IPS-11a (cell line): ENCODE data around the gene TUBG1.
A peak's percentile ranks its signal among the peaks of the same experiment; 100 is the strongest.

ENCODE experiments used
- H3K4me3 ChIP-seq: one replicate; pipeline ENCODE4 v1.5.1; 2013; ENCODE audit warnings: low read depth, low read length, control low read depth

The TUBG1 gene

DNA sequence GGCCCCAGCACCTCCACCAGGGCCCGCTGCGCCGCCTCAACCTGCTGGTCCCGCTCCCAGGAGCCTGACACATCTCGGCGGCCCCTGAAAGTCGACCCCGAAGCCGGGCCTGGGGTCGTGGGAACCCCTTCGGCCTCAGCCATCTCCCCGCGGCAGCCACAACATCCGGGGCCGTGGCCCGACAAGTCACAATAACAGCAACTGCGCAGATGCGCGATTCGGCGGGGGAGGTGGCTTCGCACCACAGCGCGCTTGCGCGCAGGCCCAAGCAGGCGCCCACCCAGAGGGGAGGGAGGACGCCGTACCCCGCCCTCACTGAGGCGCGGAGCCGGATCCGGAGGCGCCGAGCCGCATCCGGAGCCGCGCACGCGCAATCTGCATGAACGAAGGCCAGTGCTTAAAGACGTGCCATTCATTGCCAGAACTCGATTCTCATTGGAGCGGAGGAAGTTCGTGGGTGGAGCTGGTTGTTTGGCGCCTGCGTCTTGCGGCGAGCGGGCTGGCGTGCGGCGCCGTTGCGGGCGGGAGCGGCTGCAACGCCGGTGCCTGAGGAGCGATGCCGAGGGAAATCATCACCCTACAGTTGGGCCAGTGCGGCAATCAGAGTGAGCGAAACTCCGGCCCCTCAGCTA lies at the start of gene TUBG1, which contains the start of gene RETREG3:
Gene TUBG1, plus strand, starts transcription at position 502 of the 632 bp plus-strand sequence. Its CDS starts 55 bp downstream, at position 557.
Gene RETREG3, minus strand, starts transcription at position 193 of the 632 bp plus-strand sequence. Its CDS starts 50 bp downstream, at position 143.
- H3K4me3 ChIP-seq = peak within 1 kb of the TSS; percentile 90

DNA sequence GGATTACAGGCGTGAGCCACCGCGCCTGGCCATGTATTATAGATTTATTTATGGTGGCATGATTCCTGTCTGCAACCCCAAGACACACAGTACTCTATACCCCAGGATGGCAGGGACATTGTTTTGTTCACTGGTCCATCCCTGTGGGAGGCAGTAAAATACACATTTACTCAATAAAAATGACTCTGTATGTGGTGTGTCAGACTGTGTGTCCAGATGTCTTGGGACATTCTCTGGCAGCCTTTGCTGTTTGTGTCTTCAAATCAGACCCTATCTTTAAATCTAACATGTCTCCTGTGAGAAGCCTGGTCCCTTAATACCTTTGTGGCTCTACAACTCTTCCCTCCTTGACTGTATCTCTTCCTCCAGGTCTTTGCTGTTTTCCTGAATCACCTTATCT lies 49.2 kb upstream of the TUBG1 start:
- H3K4me3 ChIP-seq = no peak overlapping the region

DNA sequence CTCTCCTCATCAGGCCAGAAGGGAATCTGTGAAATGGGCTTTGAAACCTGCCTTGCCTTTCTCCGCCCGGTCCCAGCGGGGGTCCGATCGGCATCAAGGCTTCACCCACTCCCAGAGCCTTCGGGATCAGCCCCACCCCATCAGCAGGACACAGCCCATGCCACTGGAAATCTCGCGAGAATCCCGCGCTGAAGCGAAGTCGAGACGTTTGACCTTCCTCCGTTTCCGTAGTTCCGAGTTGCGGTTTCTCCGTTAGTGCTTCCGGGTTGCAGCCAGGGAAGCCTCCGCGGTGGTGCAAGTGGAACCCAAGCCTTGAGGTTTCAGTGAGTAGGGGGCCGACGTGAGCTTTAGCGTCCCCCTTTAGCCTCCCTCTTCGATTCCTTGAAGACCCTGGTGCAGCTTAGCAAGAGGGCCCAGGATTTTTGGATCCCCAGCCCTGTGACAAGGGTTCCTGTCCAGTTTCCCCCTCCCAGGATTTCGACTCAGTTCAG lies 47.5 kb upstream of the TUBG1 start, which contains the start of gene COASY:
Gene COASY, plus strand, starts transcription at position 252 of the 491 bp plus-strand sequence. CDS start 475 bp downstream, outside the sequence.
- peak within 1 kb of the TSS; percentile 94 for H3K4me3 ChIP-seq

DNA sequence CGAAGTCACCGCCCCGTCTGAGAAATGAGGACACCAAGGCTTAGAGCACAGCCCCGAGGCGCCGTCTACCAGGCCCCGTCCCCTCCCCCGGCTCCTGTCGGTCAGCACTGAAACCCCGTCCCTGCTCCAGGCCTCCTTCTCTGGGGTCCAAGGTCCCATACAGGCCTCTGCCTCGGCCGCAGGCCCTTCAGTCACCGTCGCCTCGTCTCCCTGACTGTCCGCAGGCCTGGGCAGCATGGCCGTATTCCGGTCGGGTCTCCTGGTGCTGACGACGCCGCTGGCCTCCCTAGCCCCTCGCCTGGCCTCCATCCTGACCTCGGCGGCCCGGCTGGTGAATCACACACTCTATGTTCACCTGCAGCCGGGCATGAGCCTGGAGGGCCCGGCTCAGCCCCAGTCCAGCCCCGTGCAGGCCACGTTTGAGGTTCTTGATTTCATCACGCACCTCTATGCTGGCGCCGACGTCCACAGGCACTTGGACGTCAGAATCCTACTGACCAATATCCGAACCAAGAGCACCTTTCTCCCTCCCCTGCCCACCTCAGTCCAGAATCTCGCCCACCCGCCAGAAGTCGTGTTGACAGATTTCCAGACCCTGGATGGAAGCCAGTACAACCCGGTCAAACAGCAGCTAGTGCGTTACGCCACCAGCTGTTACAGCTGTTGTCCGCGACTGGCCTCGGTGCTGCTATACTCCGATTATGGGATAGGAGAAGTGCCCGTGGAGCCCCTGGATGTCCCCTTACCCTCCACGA lies 46.9 kb upstream of the TUBG1 start:
- peak overlapping the region; percentile 94 for H3K4me3 ChIP-seq

DNA sequence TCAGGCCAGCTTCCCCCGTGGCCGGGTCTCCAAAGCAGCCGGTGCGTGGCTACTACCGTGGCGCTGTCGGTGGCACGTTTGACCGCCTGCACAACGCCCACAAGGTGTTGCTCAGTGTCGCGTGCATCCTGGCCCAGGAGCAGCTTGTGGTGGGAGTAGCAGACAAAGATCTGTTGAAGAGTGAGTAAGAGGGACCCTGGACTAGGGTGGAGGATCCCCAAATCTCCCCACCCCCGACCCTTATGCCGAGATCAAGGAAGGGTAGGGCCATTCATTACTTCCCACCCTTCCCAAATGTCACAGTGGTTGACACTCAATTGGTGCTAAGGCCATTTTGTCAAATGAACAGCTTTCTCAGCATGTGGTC lies 46.4 kb upstream of the TUBG1 start:
- peak overlapping the region; percentile 94 for H3K4me3 ChIP-seq

DNA sequence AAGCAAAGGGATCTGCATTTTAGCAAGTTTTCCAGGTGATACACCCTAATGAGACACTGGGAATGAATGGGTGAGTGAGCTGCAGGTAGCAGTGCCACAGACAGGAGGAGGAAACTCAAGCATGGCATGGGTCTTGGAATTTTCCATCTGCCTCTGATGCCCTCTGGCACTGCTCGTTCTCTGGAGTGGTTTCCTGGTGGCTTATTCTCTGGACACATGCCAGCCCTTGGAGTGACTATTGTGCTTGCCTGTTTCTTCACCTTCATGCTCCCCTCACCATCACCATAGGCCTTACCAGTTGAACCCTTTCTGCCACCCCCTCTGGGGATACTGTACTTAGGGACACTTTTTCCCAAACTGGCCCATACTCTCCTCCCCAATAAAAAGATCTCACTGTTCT lies 45.9 kb upstream of the TUBG1 start:
- H3K4me3 ChIP-seq = no peak overlapping the region

DNA sequence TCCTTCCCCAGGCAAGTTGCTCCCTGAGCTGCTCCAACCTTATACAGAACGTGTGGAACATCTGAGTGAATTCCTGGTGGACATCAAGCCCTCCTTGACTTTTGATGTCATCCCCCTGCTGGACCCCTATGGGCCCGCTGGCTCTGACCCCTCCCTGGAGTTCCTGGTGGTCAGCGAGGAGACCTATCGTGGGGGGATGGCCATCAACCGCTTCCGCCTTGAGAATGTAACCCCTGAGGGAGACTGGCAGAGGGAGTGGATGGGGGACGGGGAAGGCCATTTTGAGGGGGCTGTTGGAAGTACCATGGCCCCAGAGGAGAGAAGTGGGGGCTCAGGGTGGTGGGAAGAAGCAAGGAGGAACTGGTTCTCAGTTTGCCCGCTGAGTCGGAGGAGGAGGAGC lies 45.5 kb upstream of the TUBG1 start:
- H3K4me3 ChIP-seq = no peak overlapping the region

DNA sequence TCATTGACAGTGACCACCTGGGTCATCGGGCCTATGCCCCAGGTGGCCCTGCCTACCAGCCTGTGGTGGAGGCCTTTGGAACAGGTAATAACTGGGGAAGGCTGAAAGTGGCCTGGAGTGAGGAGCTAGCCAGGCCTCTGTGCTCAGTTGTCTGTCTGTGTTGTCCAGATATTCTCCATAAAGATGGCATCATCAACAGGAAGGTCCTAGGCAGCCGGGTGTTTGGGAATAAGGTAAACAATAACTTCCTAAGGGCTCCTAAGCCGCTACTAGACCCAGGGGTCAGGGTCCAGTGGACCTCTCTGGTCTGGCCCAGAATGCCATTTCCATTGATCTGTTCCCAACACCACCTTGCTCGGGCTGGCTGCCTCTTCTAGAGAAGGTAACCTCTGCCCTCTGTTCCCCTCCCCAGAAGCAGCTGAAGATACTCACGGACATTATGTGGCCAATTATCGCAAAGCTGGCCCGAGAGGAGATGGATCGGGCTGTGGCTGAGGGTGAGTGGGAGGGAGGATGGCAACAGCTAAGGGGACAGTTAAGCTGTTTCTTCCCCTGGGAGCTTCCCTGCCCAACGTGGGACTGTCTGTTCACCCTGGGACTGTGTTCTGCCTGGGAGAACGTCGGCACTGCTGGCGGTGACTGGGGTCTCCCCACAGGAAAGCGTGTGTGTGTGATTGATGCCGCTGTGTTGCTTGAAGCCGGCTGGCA lies 44.5 kb upstream of the TUBG1 start:
- no peak overlapping the region for H3K4me3 ChIP-seq

DNA sequence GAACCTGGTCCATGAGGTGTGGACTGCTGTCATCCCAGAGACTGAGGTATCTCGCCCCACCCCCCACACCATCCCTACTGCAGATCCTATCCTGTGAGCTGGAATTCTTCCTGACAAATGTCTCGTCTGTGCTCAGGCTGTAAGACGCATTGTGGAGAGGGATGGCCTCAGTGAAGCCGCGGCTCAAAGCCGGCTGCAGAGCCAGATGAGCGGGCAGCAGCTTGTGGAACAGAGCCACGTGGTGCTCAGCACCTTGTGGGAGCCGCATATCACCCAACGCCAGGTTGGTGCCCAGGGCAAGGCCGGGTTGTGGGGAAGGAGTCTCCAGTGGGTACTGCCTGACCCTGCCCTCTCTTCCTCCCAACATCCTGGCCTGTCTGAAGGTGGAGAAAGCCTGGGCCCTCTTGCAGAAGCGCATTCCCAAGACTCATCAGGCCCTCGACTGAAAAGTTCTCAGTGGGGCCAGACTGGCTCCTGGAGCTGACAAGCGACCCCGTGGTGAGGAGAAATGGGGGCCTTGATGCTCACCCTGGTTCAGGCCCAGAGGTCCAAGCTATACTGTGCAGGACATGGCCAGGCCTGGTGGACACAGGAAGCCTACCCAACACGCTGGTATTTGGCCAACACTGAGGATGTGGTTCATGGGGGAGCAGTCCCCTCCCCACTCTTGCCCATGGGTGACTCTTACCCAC lies 43.8 kb upstream of the TUBG1 start:
- H3K4me3 ChIP-seq = no peak overlapping the region

DNA sequence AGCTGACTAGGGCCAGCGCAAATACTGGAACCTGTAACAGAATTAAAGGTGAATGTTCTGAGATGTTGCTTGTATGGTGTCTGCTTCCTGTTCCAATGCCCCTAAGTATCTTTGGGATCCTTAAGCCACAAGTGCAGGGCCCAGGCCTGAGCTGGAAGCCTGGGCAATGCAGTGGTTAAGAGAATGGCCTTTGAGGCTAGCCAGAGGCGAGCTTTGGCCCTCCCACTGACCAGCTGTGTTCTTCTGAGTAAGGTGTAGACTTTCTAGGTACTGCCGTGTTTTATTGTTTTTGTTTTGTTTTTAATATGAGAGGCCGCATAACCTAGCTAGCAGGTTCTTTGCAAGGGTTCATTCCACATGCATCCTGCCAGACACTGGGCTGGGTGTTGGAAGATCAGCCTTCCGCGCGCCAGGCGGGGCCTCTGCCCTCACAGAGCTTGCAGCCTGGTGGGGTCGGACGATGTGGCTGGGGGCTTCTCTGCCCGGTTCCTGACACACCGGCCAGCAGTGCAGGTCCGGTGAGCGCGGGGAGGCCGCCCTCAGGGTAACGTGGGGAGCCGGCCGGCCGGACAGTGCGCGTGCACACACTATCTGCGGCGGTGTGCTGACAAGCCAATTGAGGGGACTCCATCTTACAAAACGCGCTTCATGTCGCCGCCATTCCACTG lies 43.1 kb upstream of the TUBG1 start:
- H3K4me3 ChIP-seq = peak overlapping the region; percentile 27

DNA sequence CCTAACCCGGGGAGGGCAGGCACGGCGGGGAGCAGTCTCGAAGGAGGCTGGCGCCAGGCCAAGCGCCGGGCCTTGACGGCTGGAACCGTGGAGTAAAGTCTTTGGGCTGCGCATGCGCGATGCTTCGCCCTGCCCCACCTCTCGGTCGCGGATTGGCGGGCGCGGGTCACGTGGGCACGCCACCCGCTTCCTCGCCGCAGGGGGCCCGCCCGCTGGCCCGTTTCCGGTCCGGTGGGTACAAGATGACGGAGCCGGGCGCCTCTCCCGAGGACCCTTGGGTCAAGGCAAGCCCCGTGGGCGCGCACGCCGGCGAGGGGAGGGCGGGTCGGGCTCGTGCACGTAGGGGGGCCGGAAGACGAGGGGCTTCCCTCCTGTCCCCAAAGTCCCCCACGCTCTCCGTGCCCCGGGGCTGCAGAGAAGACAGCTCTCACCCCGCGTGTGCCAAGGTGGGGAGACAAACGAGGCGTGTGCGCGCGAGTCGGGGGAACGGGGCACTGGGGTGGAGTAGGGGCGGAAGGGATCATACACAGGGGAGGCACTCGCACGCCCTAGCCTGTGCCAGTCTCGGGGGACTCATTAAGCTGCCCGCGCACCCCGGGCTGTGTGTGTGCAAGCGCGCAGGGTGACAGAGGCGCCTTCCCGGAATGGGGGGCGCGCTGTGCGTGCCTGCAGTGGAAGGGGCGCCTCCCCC lies 42.5 kb upstream of the TUBG1 start, which contains the start of gene MLX:
Gene MLX, plus strand, starts transcription at position 218 of the 691 bp plus-strand sequence. Its CDS starts 25 bp downstream, at position 243.
- peak within 1 kb of the TSS; percentile 91 for H3K4me3 ChIP-seq

DNA sequence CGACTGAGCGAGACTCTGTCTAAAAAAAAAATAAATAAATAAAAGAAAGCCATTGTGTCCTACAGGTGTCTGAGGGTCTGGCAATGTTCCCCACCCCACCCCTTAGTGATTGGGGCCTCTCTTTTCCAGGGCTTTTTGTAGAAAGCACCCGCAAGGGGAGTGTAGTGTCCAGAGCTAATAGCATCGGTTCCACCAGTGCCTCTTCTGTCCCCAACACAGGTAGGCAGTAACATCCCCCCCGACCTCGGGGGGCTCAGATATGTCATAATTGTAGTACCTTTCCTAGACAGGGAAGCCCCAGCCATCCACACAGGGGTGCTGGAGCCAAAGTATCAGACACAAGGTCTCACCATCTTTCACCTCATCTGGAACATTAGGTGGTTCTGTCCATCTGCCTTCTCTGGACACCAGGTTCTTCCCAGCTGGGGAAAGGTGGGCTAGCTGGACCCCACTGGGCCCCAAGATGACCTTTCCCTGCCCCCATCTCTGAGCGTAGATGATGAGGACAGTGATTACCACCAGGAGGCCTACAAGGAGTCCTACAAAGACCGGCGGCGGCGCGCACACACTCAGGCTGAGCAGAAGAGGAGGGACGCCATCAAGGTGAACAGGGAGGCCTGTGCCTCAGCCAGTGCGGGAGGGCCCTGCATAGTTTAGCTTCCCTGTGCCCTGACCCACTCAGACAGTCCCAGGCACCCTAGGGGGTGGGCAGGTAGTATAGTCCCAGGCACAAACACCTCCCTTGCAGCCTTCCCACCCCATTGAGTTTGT lies 41.0 kb upstream of the TUBG1 start:
- H3K4me3 ChIP-seq = no peak overlapping the region

DNA sequence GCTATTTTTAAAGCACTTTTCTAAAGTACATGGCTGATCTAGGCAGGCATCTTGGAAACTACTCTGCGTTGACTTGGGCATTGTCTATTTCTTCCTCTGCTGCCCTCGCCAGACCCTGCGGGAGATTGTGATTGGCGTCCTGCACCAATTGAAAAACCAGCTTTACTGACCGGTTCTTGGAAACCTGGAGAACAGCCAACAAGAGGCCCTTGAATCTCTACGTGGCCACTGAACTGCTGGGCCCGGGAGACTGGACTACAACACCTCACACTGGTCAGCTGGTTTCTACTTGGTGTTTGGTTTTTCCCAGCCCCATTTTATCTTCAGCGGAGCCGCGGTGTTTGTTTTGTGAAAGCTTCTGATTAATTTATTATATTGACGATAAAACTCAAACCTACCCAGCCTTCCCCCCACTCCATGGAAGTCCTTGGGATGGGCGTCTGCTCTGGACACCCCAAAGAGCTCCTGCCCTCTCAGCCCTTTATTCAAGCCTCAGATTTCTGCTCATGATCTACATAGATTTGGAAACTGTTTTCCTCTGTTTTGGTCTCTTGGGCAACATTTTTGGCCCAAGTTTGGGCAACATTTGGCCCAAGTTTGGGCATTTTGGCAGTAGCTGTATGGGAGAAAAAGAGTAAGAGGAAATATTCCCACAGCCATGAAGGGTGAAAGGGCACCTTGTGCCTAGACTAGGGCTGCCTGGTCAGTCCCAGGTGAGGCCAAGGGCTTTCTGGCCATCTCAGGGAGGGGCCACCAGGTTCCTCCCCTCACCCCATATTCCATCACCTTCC lies 37.9 kb upstream of the TUBG1 start:
- no peak overlapping the region for H3K4me3 ChIP-seq

DNA sequence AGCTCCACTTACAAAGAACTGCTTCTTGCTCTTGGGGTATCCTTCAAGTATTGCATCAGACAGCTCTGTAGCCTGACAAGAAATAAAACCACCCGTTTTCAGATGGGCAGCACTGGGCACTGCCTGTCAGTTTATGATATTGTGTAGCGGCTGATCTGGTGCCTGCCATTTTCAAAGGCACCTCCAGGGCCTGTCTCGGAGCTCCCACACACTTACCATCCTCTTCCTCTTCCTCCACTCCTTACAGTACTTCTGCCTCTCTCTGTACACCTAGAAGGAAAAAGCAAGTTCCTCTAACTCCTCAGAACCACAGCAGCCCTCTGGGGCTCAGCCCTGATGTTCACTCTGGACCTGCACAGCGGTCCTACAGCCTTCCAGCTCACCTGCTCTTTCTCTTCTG lies 36.4 kb upstream of the TUBG1 start:
- no peak overlapping the region for H3K4me3 ChIP-seq

DNA sequence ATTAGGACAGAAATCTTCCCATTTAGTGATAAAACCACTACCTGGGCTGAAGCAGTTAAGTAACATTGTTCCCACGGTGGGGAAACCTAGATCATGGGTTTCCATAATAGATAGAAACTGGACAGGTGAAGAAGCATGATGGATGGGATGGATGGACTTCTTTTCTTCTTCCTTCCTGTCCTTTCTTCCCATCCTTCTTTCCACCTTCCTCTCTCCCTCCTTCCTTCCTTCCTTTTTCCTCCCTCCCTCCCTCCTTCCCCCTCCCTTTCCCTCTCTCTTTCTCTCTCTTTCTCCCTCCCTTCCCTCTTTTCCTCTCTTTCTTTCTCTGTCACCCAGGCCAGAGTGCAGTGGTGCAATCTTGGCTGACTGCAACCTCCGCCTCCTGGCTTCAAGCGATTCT lies 35.0 kb upstream of the TUBG1 start:
- H3K4me3 ChIP-seq = no peak overlapping the region

DNA sequence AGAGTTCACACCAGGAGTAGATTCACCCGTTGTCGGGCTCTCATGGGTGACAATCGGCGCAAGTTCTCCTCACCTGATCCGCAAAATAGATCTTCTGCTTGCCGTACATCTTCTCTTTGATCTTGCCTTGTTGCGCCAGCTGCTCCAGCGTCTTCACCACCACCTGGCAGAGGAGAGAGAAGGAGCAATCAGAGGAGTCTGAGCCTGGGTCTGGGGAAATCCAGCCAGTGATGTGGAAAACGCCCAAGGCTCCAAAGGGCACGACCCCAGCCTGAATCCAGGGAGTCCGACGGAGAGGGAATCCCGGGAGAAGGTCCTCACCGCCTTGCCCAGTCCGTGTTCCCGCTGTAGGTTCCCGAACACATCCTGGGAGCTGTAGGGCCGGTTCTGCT lies 32.3 kb upstream of the TUBG1 start:
- peak overlapping the region; percentile 90 for H3K4me3 ChIP-seq

DNA sequence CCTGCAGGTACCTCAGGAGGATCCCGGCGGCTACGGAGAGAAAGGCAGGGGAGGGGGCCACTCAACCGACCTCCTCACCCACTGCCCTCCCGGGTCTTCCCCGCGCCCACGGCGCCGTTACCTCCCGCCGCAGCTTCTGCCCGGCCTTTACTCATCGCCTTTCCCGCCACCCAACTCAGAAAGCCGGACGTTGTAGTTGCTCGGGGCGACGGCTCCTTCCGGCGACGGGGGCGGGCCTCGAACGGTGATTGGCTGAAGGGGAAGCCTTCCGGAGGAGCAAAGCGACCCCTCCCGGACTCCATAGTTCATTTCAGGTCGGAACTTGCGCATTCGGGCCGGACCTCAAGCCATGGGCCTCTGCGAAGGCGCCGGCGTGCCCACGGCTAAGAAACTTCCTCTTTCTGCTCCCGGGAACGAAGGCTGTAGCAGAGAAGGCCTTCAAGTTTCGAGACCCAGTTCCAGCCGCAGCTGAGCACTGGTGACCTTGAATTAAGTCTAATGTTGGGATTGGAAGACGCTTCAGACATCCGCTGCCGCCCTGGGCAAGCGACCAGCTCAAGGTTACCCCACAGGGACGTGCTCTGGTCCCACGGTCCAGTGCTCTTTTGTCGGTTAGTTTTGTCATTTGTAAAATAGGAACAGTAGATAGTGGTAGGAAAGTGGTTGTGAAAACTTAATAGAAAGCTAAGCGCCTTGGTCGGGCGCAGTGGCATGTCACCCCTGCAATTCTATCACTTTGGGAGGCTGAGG lies 31.8 kb upstream of the TUBG1 start, which contains the start of gene PSMC3IP:
Gene PSMC3IP, minus strand, starts transcription at position 198 of the 750 bp plus-strand sequence. Its CDS starts 43 bp downstream, at position 155.
- peak within 1 kb of the TSS; percentile 90 for H3K4me3 ChIP-seq
